GM19455 (cell line): ENCODE data around the gene PRRC1.

Experiments
- ATAC-seq: cut with Tn5 transposase; IDR thresholded peaks from one replicate; pipeline ENCODE4 v1.9.1; 2021; ENCODE audit not compliant: unreplicated experiment

The PRRC1 gene

DNA sequence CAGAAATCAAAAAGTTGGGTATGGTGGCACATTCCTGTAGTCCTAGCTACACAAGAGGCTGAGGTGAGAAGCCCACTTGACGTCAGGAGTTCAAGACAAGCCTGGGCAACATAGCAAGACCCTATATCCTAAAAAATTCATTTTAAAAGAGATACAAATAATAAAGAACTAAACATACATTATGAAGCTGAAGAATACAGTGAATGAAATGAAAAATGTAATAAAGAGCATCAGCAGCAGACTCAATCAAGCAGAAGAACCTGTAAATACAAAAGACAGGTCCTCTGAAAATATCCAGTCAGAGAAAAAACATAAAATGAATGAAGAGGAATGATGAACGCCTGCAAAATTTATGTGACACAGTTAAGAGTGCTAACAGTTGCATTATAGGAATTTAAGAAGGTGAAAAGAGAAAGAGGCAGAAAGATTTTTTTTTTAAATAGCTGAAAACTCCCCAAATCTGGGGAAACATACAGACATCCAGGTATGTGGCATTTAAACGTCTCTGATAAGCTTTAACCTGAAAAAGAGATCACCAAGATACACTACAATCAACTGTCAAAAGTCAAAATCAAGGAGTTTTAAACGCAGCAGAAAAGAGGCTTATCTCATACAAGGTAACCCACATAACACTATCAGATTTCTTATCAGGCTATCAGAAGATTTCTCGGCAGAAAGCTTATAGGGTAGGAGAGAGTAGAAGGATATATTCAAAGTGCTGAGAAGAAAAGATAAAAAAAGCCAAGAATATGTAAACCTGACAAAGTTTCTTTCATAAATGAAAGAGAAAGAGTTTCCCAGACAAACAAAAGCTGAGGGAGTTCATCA lies 57.6 kb downstream of the PRRC1 start:
- no peak for ATAC-seq

DNA sequence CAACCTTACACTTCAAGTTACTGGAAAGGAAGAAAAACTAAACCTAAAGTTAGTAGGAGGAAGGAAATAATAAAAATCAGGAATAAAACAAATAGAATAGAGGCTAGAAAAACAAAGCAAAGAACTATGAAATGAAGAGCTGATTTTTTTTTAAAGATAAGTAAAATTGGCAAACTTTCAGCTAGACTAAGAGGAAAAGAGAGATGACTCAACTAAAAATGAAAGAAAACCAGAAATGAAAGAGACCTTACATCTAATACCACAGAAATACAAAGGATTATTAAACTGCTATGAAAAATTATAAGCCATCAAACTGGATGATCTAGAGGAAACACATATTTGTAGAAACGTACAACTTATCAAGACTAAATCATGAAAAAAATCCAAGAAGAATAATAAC lies 60.0 kb downstream of the PRRC1 start:
- ATAC-seq: no peak

DNA sequence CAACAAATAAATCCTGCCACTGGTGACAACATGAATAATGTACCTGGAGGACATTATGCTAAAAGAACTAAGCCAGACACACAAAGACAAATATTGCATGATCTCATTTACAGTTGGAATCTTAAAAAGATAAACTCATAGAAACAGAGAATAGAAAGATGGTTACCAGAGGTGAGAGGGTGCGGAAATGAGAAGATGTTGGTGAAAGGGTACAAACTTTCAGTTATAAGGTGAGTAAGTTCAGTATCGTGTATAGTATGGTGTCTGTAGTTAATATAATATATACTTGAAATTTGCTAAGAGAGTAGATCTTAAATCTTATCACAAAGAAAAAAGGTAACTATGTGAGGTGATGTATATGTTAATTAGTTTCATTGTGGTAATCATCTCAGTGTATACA lies 63.3 kb downstream of the PRRC1 start:
- no peak for ATAC-seq

DNA sequence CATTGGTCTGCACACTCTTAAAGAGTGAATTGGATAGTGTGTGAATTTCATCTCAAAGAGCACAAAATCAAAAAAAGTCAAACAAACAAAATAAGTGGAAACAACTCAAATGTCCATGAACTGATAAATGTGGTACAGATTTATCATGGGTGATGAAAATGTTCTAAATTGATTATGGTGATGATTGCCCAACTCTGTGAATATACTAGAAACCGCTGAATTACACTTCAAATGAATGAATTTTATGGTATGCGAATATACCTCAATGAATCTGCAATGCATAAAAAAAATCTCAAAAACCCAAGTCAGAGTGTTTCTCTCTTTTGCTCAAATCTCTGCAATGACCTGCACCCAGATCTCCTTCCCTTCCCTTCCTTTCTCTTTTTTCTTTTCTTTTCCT lies 64.0 kb downstream of the PRRC1 start:
- ATAC-seq: no peak

DNA sequence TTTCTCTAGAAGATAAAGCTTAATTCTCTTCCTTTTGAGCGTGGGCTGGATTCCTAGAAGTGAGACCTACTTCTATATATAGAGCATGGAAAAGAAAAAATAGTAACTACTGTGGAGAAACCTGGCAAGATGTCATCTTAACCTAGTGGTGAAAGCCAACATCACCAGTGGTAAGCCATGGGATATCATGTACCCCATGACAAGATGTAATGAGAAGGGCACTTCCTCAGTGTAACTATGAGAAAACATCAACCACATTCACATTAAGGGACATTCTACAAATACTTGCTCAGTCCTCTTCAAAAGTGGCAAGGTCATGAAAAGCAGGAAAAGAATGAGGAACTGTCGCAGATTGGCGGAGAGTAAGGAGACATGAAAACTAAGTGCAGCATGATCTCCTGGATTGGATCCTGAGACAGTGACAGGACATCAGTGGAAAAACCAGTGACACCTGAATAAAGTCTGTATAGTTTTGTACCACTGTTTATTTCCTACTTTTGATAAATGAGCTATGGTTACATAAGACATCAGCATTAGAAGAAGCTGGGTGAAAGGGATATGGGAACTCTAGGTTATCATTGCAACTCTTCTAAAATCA lies 65.4 kb downstream of the PRRC1 start:
- ATAC-seq: no peak

DNA sequence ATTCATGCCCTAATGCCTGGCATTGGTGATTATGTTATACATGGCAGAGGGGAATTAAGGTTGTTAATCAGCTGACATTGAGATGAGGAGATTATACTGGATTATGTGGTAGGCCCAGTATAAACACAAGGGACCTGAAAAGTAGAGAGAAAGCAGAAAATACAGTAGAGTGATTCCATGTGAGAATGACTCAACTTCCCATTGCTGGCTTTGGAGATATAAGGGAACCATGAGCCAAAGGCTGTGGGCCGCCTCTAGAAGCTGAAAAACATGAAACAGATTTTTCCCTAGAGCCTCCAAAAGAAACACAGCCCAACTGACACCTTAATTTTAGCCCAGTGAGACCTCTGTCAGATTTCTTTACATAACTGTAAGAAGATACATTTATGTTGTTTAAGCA lies 66.4 kb downstream of the PRRC1 start:
- no peak for ATAC-seq

DNA sequence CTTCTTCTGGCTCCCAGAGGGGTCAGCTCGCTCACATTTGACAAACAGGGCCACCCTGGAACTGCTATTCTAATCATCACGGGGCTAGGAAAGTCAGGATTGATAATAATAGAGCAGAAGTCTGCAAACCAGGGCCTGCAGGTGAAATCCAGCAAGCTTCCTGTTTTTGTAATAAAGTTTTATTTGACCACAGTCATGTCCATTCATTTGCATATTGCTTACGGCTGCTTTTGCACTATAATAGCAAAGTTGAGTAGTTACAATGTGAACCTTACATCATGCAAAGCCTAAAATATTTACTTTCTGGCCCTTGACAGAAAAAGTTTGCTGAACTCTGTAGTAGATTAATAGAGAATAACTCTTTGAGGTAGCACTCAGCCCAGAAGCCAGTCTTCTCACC lies 68.2 kb downstream of the PRRC1 start:
- no peak for ATAC-seq

DNA sequence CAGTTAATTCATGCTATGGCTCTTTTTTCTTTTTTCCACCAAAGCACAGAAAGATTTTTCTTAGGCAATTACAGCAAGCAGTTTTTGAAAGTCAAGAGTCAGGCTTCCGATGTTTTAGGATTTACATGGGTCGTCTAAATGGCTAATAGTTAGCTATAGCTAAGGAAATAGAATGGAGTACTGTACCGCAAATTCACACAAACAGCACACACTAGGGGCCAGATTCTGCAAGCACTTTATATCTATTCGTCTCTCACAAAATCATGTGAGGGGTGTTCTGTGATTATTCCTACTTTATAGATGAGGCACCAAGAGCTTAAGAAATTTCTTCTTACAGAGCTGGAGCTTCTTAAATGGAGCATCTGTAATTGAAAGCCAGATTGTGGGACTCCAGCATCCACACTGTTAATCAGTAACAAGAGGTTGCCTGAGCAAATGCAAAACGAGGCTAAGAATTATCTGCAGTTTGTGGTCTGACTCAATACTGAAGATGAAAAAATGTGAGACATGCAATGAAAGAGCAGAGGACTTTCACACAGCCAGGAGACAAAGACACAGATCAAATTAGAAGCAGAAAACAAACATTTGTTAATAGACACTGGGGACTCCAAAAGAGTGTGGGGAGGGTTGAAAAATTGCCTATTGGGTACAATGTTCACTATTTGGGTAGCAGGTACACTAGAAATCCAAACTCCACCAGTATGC lies 68.8 kb downstream of the PRRC1 start:
- peak; percentile 50 for ATAC-seq

DNA sequence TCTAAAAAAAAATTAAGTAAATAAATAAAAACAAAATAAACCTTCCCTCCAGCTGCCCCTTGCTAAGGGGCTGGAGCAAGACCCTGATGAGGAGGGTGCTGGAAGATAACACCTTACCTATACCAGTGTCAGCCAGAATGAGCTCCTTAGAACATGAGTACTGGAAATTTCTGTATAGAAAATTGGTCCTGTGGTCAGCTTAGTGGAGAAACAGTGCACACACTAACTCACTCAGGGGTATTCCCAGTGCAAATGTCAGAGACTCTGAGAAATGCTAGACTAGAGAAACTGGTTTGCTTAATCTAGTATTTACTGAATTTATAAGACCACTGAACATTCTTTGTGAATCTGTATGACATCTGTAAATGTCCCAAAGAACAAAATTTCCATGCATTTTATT lies 69.4 kb downstream of the PRRC1 start:
- peak; percentile 33 for ATAC-seq

DNA sequence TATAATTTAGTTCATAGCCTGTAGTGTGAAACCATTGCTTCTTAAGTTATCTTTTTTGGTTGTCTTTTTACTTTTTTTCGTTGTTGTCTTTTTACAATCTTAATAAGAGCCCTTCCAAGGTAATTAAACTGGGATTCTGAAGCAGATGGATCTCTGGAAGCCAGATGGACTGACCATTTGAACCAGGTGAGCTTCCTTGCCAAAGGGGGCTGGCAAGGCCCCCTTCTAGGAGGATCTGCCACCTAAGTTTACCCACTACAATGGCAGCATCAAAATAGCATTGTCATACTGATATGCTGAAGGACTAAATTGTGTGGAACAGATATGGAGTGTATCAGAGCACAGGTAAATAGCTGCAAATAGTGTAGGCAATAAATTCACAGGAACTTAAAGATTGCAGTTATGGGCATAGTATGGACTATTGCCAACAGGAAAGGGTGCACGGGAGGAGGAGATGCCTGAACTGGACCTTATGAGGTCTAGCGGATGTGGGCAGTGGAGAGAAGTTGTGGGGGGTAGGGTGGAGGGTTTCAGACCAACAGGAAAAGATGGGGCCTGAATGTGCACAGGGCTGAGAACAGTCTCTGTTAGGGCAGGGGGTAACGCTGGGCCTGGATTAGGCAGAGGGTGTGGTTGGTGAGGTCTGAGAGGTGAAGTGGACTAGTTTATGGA lies 69.9 kb downstream of the PRRC1 start:
- ATAC-seq: no peak

DNA sequence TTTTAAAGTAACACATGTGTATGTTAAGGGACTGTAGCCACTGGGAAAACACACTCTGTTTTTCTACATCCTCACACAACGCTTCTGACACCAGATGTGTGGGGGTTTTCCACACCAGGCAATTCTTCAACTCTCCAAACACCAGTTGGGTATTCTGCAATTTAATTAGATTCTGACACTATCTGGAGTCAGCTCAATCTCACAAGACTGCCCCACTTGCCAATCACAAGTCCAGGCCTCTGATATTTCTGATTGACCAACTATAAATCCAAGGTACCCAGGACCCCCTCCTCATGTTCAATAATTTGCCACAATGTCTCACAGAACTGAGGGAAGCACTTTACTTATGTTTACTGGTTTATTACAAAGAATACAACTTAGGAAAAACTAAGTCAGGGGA lies 70.9 kb downstream of the PRRC1 start:
- ATAC-seq: no peak

DNA sequence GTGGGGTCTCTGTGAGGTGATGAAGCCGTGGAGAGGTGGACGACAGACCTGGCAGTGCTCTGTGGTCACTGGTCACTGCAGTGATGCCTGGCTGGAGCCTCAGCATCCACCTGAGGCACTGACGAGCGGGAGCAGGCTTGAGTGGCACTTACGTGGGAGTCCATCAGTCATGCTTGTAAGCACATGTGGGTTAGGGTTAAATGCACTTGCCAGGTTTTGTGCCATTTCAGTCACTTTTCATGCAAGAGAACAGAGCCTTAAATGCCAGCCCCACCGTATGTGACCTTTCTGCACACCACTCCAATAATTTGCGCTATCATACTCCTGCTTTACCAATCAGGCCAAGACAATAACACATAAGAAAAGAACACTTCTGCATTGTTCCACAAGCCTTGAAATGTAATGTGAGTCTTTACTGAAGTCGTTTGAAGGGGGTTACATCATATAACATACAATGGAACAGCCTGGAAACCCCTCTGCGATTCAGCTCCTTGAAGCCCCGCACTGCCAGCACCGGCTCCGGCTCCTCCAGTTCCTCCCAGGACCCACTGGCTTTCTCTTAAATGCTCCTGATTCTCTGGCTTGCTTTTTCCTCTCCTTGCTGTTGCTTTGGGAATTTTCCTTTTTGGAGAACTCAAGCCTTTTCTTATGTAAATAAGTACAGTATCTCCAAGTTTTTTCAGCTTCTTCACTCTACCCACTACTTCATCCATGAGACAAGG lies 72.0 kb downstream of the PRRC1 start:
- no peak for ATAC-seq

DNA sequence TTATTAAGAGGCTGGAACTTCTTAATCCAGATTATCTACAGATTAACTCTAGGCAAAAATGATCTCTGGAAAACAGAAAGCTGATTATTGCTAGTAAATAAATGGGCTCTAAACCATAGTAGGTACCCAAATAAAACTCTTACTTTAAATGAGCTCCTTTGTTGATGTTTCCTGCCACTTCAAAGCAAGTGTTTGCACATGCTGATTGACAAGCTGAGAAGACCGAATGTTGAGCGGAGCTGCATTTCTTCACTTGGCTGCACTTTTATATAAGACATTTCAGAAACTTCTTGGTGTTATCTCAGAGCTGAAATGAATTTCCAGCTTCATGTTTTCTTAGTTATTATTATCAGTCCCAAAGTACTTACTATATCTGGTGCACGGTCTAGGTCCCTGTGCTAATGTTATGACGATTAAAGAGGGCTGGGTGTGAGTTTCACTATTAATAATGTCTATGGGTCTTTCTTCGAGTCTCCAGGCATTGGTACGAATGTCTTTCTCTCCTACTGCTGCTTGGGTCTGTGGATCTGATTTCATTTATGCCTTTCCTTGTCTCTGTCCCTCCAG lies 72.8 kb downstream of the PRRC1 start:
- ATAC-seq: peak; percentile 51

DNA sequence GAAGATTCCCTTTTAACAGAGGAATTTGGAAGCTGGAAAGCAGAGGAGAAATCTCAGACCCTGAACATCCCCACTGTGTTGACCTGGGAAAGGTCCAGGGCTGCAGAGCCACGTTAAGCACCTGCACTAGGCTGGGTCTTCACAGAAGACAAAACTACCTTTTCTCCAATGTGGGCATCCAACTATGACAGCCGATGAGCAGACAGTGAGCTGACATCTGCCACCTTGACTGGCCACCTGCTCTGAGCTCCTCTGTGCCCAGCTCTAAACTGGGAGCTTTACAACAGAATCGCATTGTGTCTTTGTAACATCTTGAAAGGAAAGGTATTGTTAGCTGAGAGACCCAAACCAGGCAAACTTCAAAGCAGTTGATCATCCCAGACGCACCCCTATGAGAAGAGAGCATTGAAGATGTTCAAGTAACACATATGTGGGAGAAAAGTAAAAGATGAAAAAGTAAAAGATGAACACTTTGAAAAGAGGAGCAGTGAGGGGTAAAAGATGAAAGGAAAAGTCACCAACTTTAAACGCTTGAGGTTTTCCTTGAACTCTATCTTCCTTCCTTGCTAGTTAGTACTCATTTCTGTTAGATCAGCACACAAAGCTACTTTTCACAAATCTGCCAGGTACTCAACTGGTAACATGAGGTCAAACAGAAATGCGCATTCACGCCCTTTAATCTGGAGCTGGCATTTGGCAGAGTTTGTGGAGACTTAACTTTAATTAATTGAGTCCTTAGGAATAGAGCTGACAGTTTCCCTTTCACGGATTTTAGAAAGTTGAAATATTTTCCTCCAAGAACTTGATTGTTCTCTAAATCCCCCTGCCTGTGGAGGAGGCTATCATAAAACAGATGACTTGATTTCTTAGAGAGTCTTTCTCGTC lies 78.3 kb downstream of the PRRC1 start:
- ATAC-seq: no peak

DNA sequence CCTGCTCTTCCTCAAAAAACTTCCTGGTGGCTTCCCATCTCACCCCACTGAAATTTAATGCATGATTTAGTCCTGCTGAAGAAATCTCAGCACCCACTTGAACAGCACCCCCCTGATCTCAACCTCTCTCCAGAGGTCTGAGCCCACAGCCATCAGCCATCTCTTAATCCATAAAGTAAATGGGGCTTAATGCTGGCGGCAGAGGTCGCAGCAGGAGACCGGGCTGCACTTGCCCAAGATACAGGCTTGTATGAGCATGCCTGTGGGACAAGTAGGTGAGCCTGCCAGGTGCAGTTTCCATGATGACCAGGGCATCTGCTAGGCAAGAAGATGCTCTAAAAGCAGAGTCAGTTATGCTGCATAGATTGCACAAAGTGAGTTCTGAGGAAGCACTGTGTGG lies 79.1 kb downstream of the PRRC1 start:
- no peak for ATAC-seq

DNA sequence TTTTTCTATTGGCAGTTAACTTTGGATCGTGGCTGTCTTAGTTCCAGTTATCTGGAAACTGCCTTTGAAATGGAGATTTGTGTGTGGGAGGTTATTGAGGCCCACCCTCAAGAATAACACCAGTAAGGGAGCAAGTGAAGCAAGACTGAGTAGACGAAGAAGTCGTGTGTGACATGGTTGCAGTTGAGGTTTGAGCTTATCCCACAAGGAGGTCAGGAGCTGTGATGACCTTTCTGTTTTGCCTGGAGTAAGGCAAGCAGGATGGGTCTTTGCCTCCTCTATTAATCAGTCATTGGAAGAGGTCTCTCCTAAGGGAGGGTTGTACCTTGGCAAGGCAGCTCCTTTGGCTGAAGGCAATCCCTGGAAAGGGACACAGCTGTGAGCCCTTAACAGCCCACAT lies 81.9 kb downstream of the PRRC1 start:
- no peak for ATAC-seq

DNA sequence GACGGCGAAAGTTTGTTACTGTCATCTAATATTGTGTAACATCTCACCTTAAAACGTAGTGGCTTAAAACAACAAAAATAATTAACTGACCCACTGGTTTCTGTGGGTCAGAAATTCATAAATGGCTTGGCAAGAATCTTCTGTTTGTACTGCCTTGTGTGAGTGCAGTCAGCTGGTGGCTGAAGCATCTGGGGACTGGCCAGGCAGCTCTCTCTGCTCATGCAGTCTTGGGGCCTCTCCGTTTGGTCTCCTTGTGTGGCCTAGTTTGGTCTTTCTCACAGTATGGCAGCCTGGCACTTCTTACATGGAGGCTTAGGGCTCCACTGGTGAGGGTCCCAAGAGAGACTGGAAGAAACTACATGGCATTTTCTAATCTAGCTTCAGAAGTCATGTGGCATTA lies 82.4 kb downstream of the PRRC1 start:
- no peak for ATAC-seq

DNA sequence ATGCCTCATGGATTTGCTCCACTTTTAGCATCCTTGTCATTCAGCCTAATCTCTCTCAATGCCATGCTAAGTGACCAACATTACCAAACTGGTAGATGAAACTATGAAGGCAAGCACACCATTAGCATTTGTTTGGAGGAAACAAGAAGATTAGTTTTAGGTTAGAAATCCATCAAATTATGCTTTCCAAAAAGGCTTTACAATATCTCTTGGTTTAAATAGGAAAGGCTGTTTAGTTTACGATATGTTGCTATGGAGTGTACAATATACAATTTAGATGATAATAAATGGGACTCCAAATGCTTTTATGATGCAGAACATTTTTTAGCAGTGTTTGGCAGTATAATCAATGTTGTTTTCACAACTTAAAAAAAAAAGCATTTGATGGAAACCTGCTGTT lies 83.7 kb downstream of the PRRC1 start:
- ATAC-seq: no peak

DNA sequence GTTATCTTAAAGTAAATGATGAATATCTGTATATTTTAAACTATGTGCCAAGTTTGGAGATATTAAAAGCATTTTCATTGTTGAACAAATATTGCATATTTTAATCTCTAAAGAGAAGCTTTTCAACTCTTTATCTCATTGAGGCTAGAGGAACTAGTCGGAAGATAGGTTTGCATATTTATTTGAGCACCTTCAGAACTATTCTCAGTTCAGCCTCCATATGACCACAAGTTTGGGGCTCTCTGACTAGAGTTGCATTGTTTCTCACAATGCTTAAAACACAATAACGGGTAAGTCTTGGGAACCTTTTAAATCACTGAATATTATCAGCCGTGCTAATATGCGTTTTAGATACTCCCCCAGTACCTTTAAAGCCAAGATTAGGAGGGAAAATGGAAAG lies 84.2 kb downstream of the PRRC1 start:
- no peak for ATAC-seq

DNA sequence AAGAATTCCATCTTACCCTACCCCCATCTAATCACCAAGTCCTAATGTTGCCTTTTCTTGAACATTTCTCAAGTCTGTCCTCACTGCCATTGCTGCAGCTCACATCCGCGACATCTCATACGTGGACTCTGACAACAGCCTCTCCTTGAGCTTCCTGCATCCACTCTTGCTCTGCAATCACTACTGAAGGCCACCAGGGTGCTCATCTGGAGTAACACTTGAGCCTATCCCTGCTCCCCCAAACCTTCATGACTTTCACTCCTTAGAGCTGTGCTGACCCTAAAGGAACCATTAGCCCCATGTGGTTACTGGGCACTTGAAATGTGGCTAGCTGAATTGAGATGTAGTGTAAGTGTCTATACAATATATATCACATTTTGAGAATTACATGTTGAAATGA lies 85.0 kb downstream of the PRRC1 start:
- ATAC-seq: no peak
